Activated CD4-positive, alpha-beta T cell treated with anti-CD3 and anti-CD28 coated beads, Interleukin-2, amount 50 U/mL, for 48 hours (primary cell): ENCODE measurements around the gene COPZ2.
"Not testable (repeated sequence)": the region's sequence is repeated elsewhere in the genome, so short reads cannot be mapped to it uniquely, and the experiment has no call there.

Source experiments
- DNase-seq, 2 experiments: peaks; one replicate each; pipeline ENCODE4 v3.0.0-alpha.2; 2020

COPZ2 gene

GRCh38 chr17:48003417-48004151 lies 34.0 kb downstream of the COPZ2 start:
- DNase-seq, result no peak

- no peak for DNase-seq
Measured at GRCh38 chr17:48002916-48003416, 34.6 kb downstream of the COPZ2 start.

GRCh38 chr17:48002266-48002915 lies 35.2 kb downstream of the COPZ2 start:
- DNase-seq, result no peak

GRCh38 chr17:48001657-48002056 lies 35.9 kb downstream of the COPZ2 start:
- DNase-seq, result not testable (repeated sequence)

- no peak for DNase-seq
Measured at GRCh38 chr17:48001197-48001596, 36.4 kb downstream of the COPZ2 start.

- no peak for DNase-seq
Measured at GRCh38 chr17:47999582-47999981, 38.0 kb downstream of the COPZ2 start.

GRCh38 chr17:47998044-47998443 lies 39.6 kb downstream of the COPZ2 start:
- DNase-seq, result no peak

GRCh38 chr17:47997586-47997985 lies 40.0 kb downstream of the COPZ2 start:
- DNase-seq, result no peak

- DNase-seq, result no peak
Measured at GRCh38 chr17:47996201-47996600, 41.4 kb downstream of the COPZ2 start.

GRCh38 chr17:47995241-47995935 lies 42.2 kb downstream of the COPZ2 start:
- no peak for DNase-seq

GRCh38 chr17:47994724-47995123 lies 42.9 kb downstream of the COPZ2 start:
- no peak for DNase-seq

- no peak for DNase-seq
Measured at GRCh38 chr17:47993964-47994363, 43.6 kb downstream of the COPZ2 start.

GRCh38 chr17:47993031-47993564 lies 44.5 kb downstream of the COPZ2 start:
- DNase-seq, result no peak

- no peak for DNase-seq
Measured at GRCh38 chr17:47992216-47992615, 45.4 kb downstream of the COPZ2 start.

- DNase-seq, result no peak
Measured at GRCh38 chr17:47990962-47991731, 46.5 kb downstream of the COPZ2 start.

GRCh38 chr17:47989700-47990099 lies 47.9 kb downstream of the COPZ2 start:
- no peak for DNase-seq

GRCh38 chr17:47989159-47989558 lies 48.4 kb downstream of the COPZ2 start:
- no peak for DNase-seq

GRCh38 chr17:47988445-47988844 lies 49.2 kb downstream of the COPZ2 start:
- not testable (repeated sequence) for DNase-seq

GRCh38 chr17:47987240-47987835 lies 50.3 kb downstream of the COPZ2 start:
- DNase-seq, result no peak

GRCh38 chr17:47986520-47986919 lies 51.1 kb downstream of the COPZ2 start:
- DNase-seq, result no peak

- DNase-seq, result no peak
Measured at GRCh38 chr17:47983492-47984223, 53.9 kb downstream of the COPZ2 start.
